A549 (cell line): ENCODE data around the gene APLN.

ENCODE experiments used
- CHD4 ChIP-seq: fragments of 200-600 bp; sonication (generic); IDR thresholded peaks from 2 replicates; pipeline ENCODE4 v1.6.1; 2016; ENCODE audit warnings: antibody characterized with exemption, mild to moderate bottlenecking, borderline replicate concordance
- CTCF ChIP-seq: fragments of >200 bp; sonication (Bioruptor Twin); formaldehyde crosslinking; IDR thresholded peaks from 3 replicates; pipeline ENCODE4 v1.5.1; 2016
- EP300 ChIP-seq, 2 experiments: fragments of >200 bp; sonication (Bioruptor Twin); formaldehyde crosslinking; IDR thresholded peaks; 2 replicates in 1 of 2; 3 replicates in 1 of 2; pipeline ENCODE4 v1.6.1; 2016 to 2017
- HEYL ChIP-seq: fragments of 250-450 bp; sonication (Bioruptor Pico); IDR thresholded peaks from 2 replicates; pipeline ENCODE4 v1.8.0; 2021; ENCODE audit warnings: mild to moderate bottlenecking, moderate library complexity
- JUN ChIP-seq, 2 experiments: fragments of >200 bp; sonication (Bioruptor Twin); formaldehyde crosslinking; IDR thresholded peaks; 2 replicates in 1 of 2; 3 replicates in 1 of 2; pipeline ENCODE4 v1.6.1; 2016 to 2017
- MAFK ChIP-seq: fragments of 450-650 bp; IDR thresholded peaks from 2 replicates; pipeline ENCODE4 v1.6.1; 2014; ENCODE audit not compliant: partially characterized antibody
- NR3C1 ChIP-seq: fragments of >200 bp; sonication (Bioruptor Twin); formaldehyde crosslinking; IDR thresholded peaks from 3 replicates; pipeline ENCODE4 v1.6.1; 2017
- PBX3 ChIP-seq: IDR thresholded peaks from 2 replicates; pipeline ENCODE4 v1.6.1; 2012
- POLR2A ChIP-seq: IDR thresholded peaks from 2 replicates; pipeline ENCODE4 v1.6.1; 2012; ENCODE audit warnings: mild to moderate bottlenecking, low read length
- POLR2AphosphoS2 ChIP-seq: conservative IDR thresholded peaks from 2 replicates; pipeline ENCODE4 v1.6.1; 2012; ENCODE audit warnings: low read length, improper control_type of control experiment, inconsistent platforms
- RCOR1 ChIP-seq: fragments of 150-350 bp; IDR thresholded peaks from 2 replicates; pipeline ENCODE4 v1.6.1; 2014; ENCODE audit warnings: antibody characterized with exemption, low read length, low read depth
- ZC3H11A ChIP-seq: fragments of 450-650 bp; IDR thresholded peaks from 2 replicates; pipeline ENCODE4 v1.6.1; 2014; ENCODE audit warnings: antibody characterized with exemption, mild to moderate bottlenecking
- ZNF302 ChIP-seq: fragments of 250-450 bp; sonication (Bioruptor Pico); IDR thresholded peaks from 2 replicates; pipeline ENCODE4 v1.9.0; 2021; ENCODE audit warnings: inconsistent platforms, mild to moderate bottlenecking, moderate library complexity

GRCh38 chrX:129653181-129653970 is 1.4 kb downstream of the APLN start:
- TF ChIP-seq CHD4 (no peak), CTCF (no peak), POLR2A (no peak), MAFK (no peak), POLR2AphosphoS2 (no peak), EP300 (IDR thresholded peaks at IDR 0.05) (no peak), HEYL (CRISPR knock-in tag) (no peak), JUN (IDR thresholded peaks at IDR 0.05) (no peak), NR3C1 (no peak), ZNF302 (CRISPR knock-in tag) (no peak), RCOR1 (no peak), PBX3 (no peak), ZC3H11A (no peak)
